Measurements from ENCODE around the gene RCAN2.

The RCAN2 gene

DNA sequence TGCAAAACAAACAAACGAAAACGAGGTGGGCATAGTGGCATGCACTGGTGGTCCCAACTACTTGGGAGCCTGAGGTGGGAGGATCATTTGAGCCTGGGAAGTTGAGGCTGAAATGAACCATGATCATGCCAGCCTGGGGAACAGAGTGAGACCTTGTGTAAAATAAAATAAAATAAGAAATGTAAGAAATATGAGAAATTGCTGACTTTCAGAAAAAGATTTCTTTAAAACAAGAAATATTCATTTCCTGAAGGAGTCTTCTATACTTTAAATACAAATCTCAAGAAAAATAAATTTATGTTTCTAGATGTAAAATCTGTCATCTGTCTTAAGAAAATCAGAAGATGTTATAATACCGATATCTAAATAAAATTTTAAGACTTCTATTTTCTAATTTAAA is 223.7 kb downstream of the RCAN2 start:
- Histone ChIP-seq H3K36me3 (replicated peaks in 1 of 2; ENCODE audit: control insufficient read depth in 2 of 2, insufficient read depth in 2 of 2, low read length in 2 of 2) (no peaks in the 10 kb centered on the region), H2BK12ac (ENCODE audit: low read length) (no peak overlapping the region), H3K4ac (ENCODE audit: low read length) (no peak overlapping the region), H2BK120ac (ENCODE audit: low read depth, low read length) (no peak overlapping the region), H3K4me3 (ENCODE audit: low read length in 2 of 2) (no peak overlapping the region), H3K27ac (replicated peaks; ENCODE audit: low read length) (no peak overlapping the region), H3K9ac (ENCODE audit: low read depth, low read length, poor library complexity) (no peak overlapping the region), H3K14ac (ENCODE audit: low read length) (no peak overlapping the region), H2AK5ac (ENCODE audit: low read depth, low read length) (no peak overlapping the region), H2BK5ac (ENCODE audit: low read length) (no peak overlapping the region), H2AFZ (ENCODE audit: low read length) (no peak overlapping the region), H3K9me3 (replicated peaks in 1 of 2; ENCODE audit: control insufficient read depth in 2 of 2, insufficient read depth in 1 of 2, low read depth in 1 of 2, low read length in 2 of 2) (no peaks in the 10 kb centered on the region), H3K4me1 (ENCODE audit: control insufficient read depth in 2 of 2, insufficient read depth in 1 of 2, low read depth in 1 of 2, low read length in 2 of 2) (no peaks in the 10 kb centered on the region), H3K79me1 (ENCODE audit: low read depth, low read length) (no peaks in the 10 kb centered on the region), H3K18ac (ENCODE audit: low read length) (no peak overlapping the region), H3K27me3 (ENCODE audit: control insufficient read depth in 3 of 3, insufficient read depth in 3 of 3, low read depth in 1 of 3, low read length in 3 of 3) (no peaks in the 10 kb centered on the region), H4K91ac (ENCODE audit: low read depth, low read length, poor library complexity) (no peak overlapping the region), H3K4me2 (ENCODE audit: insufficient read depth, low read length, poor library complexity, severe bottlenecking) (no peak overlapping the region), H2BK15ac (ENCODE audit: low read length) (no peak overlapping the region), H4K8ac (ENCODE audit: low read depth, low read length) (no peak overlapping the region), H3K23ac (ENCODE audit: low read depth, low read length, poor library complexity) (no peak overlapping the region)
- WGBS, 2 donors (ENCODE audit: extremely low coverage in 2 of 2, insufficient read length in 2 of 2, insufficient replicate concordance in 1 of 2): no CpG with 5 or more reads among the region's 3 CpGs
- no peak for DNase-seq (ENCODE audit: low spot score)

DNA sequence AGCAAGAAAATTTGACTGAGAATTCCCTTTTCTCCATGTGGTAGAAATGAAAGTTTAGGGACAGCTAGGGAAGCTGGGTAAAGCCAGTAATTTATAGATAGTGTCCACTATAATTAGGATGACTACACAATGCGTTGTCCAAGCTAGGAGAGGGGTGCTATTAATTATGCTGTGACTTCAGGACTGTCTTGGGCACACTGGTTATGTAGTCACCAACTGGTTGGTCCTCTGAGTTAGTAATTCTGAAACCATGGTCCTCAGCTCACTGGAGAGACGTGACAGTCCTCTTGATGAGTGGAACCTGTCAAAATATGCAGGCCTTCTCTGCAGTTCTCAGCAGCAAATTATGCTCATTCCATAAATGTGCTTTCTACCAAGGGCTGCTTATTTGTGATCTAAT is 225.9 kb downstream of the RCAN2 start:
- no peak overlapping the region for H4K91ac ChIP-seq (ENCODE audit: low read depth, low read length, poor library complexity)
- H3K14ac ChIP-seq (ENCODE audit: low read length): no peak overlapping the region
- H2AK5ac ChIP-seq (ENCODE audit: low read depth, low read length): no peak overlapping the region
- H2BK12ac ChIP-seq (ENCODE audit: low read length): no peak overlapping the region
- no peak overlapping the region for H4K8ac ChIP-seq (ENCODE audit: low read depth, low read length)
- no peak overlapping the region for H3K9ac ChIP-seq (ENCODE audit: low read depth, low read length, poor library complexity)
- no peak overlapping the region for H3K4me2 ChIP-seq (ENCODE audit: insufficient read depth, low read length, poor library complexity, severe bottlenecking)
- H3K36me3 ChIP-seq (replicated peaks in 1 of 2; ENCODE audit: control insufficient read depth in 2 of 2, insufficient read depth in 2 of 2, low read length in 2 of 2): no peaks in the 10 kb centered on the region
- H2BK5ac ChIP-seq (ENCODE audit: low read length): no peak overlapping the region
- H3K9me3 ChIP-seq (replicated peaks in 1 of 2; ENCODE audit: control insufficient read depth in 2 of 2, insufficient read depth in 1 of 2, low read depth in 1 of 2, low read length in 2 of 2): no peaks in the 10 kb centered on the region
- H2AFZ ChIP-seq (ENCODE audit: low read length): no peak overlapping the region
- no peak overlapping the region for H3K4me3 ChIP-seq (ENCODE audit: low read length in 2 of 2)
- WGBS, 2 donors (ENCODE audit: extremely low coverage in 2 of 2, insufficient read length in 2 of 2, insufficient replicate concordance in 1 of 2): no CpG with 5 or more reads among the region's 2 CpGs
- no peaks in the 10 kb centered on the region for H3K79me1 ChIP-seq (ENCODE audit: low read depth, low read length)
- no peaks in the 10 kb centered on the region for H3K4me1 ChIP-seq (ENCODE audit: control insufficient read depth in 2 of 2, insufficient read depth in 1 of 2, low read depth in 1 of 2, low read length in 2 of 2)
- no peak overlapping the region for H3K4ac ChIP-seq (ENCODE audit: low read length)
- H3K23ac ChIP-seq (ENCODE audit: low read depth, low read length, poor library complexity): no peak overlapping the region
- no peak overlapping the region for H2BK15ac ChIP-seq (ENCODE audit: low read length)
- no peaks in the 10 kb centered on the region for H3K27me3 ChIP-seq (ENCODE audit: control insufficient read depth in 3 of 3, insufficient read depth in 3 of 3, low read depth in 1 of 3, low read length in 3 of 3)
- H3K27ac ChIP-seq (replicated peaks; ENCODE audit: low read length): no peak overlapping the region
- H3K18ac ChIP-seq (ENCODE audit: low read length): no peak overlapping the region
- no peak overlapping the region for H2BK120ac ChIP-seq (ENCODE audit: low read depth, low read length)
- DNase-seq (ENCODE audit: low spot score): no peak

DNA sequence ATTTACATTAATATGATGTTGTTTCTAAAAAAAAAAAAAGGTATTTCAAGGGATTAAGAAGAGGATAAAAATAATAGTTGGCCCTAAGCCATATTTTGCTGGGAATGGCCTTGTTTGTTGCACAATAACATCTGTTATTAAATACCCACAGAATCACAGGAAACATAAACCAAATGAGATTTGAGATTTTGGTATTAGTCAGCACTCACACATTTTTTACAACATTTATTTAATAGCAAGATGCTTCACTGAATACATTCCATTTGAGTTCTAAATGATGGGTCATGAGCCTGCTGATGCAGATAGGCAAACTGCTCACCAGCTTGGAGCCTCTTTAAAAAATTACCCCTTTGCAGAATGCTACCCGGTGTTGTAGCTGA is 227.6 kb downstream of the RCAN2 start:
- no peak for DNase-seq (ENCODE audit: low spot score)
- no peaks in the 10 kb centered on the region for H3K36me3 ChIP-seq (replicated peaks in 1 of 2; ENCODE audit: control insufficient read depth in 2 of 2, insufficient read depth in 2 of 2, low read length in 2 of 2)
- H3K4me3 ChIP-seq (ENCODE audit: low read length in 2 of 2): no peak overlapping the region
- H3K9me3 ChIP-seq (replicated peaks in 1 of 2; ENCODE audit: control insufficient read depth in 2 of 2, insufficient read depth in 1 of 2, low read depth in 1 of 2, low read length in 2 of 2): no peaks in the 10 kb centered on the region
- no peak overlapping the region for H3K4me2 ChIP-seq (ENCODE audit: insufficient read depth, low read length, poor library complexity, severe bottlenecking)
- no peak overlapping the region for H3K18ac ChIP-seq (ENCODE audit: low read length)
- no peak overlapping the region for H2AK5ac ChIP-seq (ENCODE audit: low read depth, low read length)
- H2BK120ac ChIP-seq (ENCODE audit: low read depth, low read length): no peak overlapping the region
- no peak overlapping the region for H4K91ac ChIP-seq (ENCODE audit: low read depth, low read length, poor library complexity)
- no peak overlapping the region for H3K9ac ChIP-seq (ENCODE audit: low read depth, low read length, poor library complexity)
- no peaks in the 10 kb centered on the region for H3K27me3 ChIP-seq (ENCODE audit: control insufficient read depth in 3 of 3, insufficient read depth in 3 of 3, low read depth in 1 of 3, low read length in 3 of 3)
- H3K4me1 ChIP-seq (ENCODE audit: control insufficient read depth in 2 of 2, insufficient read depth in 1 of 2, low read depth in 1 of 2, low read length in 2 of 2): no peaks in the 10 kb centered on the region
- H3K14ac ChIP-seq (ENCODE audit: low read length): no peak overlapping the region
- no peaks in the 10 kb centered on the region for H3K79me1 ChIP-seq (ENCODE audit: low read depth, low read length)
- H2AFZ ChIP-seq (ENCODE audit: low read length): no peak overlapping the region
- no peak overlapping the region for H2BK5ac ChIP-seq (ENCODE audit: low read length)
- no peak overlapping the region for H3K4ac ChIP-seq (ENCODE audit: low read length)
- H3K27ac ChIP-seq (replicated peaks; ENCODE audit: low read length): no peak overlapping the region
- H3K23ac ChIP-seq (ENCODE audit: low read depth, low read length, poor library complexity): no peak overlapping the region
- no CpG with 5 or more reads among the region's 1 CpG for WGBS, 2 donors (ENCODE audit: extremely low coverage in 2 of 2, insufficient read length in 2 of 2, insufficient replicate concordance in 1 of 2)
- H4K8ac ChIP-seq (ENCODE audit: low read depth, low read length): no peak overlapping the region
- H2BK15ac ChIP-seq (ENCODE audit: low read length): no peak overlapping the region
- H2BK12ac ChIP-seq (ENCODE audit: low read length): no peak overlapping the region

DNA sequence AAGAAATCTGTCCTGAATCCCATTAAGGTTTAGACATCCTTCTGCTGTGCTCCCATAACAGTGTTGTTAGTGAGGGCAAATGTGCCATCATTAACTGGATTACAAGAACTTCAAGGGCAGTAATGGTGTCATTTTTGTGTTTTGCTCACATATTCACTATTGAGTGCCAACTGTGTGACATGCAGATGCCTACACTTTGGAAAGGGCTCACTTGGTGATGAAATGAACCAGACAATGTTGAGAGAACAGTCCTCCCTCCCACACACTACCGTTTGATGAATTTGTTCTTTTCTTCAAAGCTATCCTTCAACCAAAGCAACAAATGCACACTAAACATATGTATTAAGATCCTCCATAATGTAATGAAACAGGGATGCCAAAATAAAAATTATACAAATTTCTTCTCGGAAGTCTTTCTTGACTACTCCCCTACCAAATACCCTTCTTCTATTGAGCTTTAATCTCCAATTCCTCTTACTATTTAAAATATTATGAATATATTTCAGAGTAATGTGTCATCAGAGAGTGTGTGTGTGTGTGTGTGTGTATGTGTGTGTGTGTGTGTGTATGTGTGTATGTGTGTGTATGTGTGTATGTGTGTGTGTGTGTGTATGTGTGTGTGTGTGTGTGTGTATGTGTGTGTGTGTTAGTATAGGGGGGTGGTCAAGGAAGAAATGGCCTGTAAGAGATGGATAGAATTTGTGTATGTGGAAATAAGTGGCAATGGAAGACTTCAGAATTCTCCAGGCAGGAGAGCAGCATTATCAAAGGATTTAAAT is 228.1 kb downstream of the RCAN2 start:
- no CpG with 5 or more reads among the region's 2 CpGs for WGBS, 2 donors (ENCODE audit: extremely low coverage in 2 of 2, insufficient read length in 2 of 2, insufficient replicate concordance in 1 of 2)

More for the DNA sequence above, 228.1 kb downstream of the RCAN2 start:
- Histone ChIP-seq H3K79me1 (ENCODE audit: low read depth, low read length) (no peaks in the 10 kb centered on the region), H2BK120ac (ENCODE audit: low read depth, low read length) (no peak overlapping the region), H3K14ac (ENCODE audit: low read length) (no peak overlapping the region), H3K23ac (ENCODE audit: low read depth, low read length, poor library complexity) (no peak overlapping the region), H4K91ac (ENCODE audit: low read depth, low read length, poor library complexity) (no peak overlapping the region), H3K4ac (ENCODE audit: low read length) (no peak overlapping the region), H2AFZ (ENCODE audit: low read length) (no peak overlapping the region), H2BK5ac (ENCODE audit: low read length) (no peak overlapping the region), H3K4me2 (ENCODE audit: insufficient read depth, low read length, poor library complexity, severe bottlenecking) (no peak overlapping the region), H2BK12ac (ENCODE audit: low read length) (no peak overlapping the region), H2AK5ac (ENCODE audit: low read depth, low read length) (no peak overlapping the region), H2BK15ac (ENCODE audit: low read length) (no peak overlapping the region), H3K4me3 (ENCODE audit: low read length in 2 of 2) (no peak overlapping the region), H3K27ac (replicated peaks; ENCODE audit: low read length) (no peak overlapping the region), H3K4me1 (ENCODE audit: control insufficient read depth in 2 of 2, insufficient read depth in 1 of 2, low read depth in 1 of 2, low read length in 2 of 2) (no peaks in the 10 kb centered on the region), H3K9ac (ENCODE audit: low read depth, low read length, poor library complexity) (no peak overlapping the region), H3K27me3 (ENCODE audit: control insufficient read depth in 3 of 3, insufficient read depth in 3 of 3, low read depth in 1 of 3, low read length in 3 of 3) (no peaks in the 10 kb centered on the region), H4K8ac (ENCODE audit: low read depth, low read length) (no peak overlapping the region), H3K9me3 (replicated peaks in 1 of 2; ENCODE audit: control insufficient read depth in 2 of 2, insufficient read depth in 1 of 2, low read depth in 1 of 2, low read length in 2 of 2) (no peaks in the 10 kb centered on the region), H3K36me3 (replicated peaks in 1 of 2; ENCODE audit: control insufficient read depth in 2 of 2, insufficient read depth in 2 of 2, low read length in 2 of 2) (no peaks in the 10 kb centered on the region), H3K18ac (ENCODE audit: low read length) (no peak overlapping the region)
- no peak for DNase-seq (ENCODE audit: low spot score)
